Measurements from ENCODE around the gene IFNK.

DNA sequence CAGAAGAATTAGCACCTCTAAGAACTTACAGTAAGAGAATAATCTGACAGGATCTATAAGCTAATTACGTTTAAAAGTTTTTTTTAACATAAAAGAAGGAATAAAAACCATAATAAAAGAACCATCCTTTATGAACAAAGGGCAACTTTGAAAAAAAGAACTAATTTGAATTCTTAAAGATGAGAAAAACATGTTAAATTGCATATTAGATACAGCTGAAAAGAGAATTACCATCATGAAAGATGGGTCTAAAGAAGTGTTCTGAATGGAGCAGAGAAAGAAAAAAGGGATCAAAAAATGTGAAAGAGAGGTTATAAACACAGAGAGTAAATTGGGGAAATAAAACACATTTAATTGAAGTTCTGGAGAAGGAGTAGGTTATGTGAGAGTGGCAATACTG lies 45.8 kb upstream of the IFNK start:
- TF ChIP-seq, protein P1, sequence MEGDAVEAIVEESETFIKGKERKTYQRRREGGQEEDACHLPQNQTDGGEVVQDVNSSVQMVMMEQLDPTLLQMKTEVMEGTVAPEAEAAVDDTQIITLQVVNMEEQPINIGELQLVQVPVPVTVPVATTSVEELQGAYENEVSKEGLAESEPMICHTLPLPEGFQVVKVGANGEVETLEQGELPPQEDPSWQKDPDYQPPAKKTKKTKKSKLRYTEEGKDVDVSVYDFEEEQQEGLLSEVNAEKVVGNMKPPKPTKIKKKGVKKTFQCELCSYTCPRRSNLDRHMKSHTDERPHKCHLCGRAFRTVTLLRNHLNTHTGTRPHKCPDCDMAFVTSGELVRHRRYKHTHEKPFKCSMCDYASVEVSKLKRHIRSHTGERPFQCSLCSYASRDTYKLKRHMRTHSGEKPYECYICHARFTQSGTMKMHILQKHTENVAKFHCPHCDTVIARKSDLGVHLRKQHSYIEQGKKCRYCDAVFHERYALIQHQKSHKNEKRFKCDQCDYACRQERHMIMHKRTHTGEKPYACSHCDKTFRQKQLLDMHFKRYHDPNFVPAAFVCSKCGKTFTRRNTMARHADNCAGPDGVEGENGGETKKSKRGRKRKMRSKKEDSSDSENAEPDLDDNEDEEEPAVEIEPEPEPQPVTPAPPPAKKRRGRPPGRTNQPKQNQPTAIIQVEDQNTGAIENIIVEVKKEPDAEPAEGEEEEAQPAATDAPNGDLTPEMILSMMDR (conservative IDR thresholded peaks at IDR 0.05; ENCODE audit: low read depth, low read length), result no peak
- no peak for TF ChIP-seq EZH2 (IDR thresholded peaks at IDR 0.05; ENCODE audit: borderline replicate concordance, low read depth, low read length, poor library complexity, severe bottlenecking)

Data from A673 (cell line).